Lung microvascular endothelial cell (primary cell): ENCODE measurements around the gene ATXN8OS. TPM values are rescaled to one million over a fixed set of nuclear protein-coding genes. Genes with fewer than 3 reads are reported as not detected.

Experiments
- total RNA-seq: library from RNA; depleted of rRNA; stranded (reverse); fragments of >200 nt; gene quantifications from 2 replicates; pipeline ENCODE4 v1.2.1, GENCODE V29; 2014

ATXN8OS gene
- total RNA-seq, 1 donor from 2014 or later: not detected

Other genes with a start within 250 kb of the ATXN8OS start
- not detected in 2 replicates for gene KLHL1, start 626 bp downstream of the ATXN8OS start, total RNA-seq